Trophoblast cell (in vitro differentiated cells and primary cell): ENCODE measurements around the gene GUF1. TPM values are rescaled to one million over a fixed set of nuclear protein-coding genes. Genes with fewer than 3 reads are reported as not detected.
A peak's percentile ranks its signal among the peaks of the same experiment; 100 is the strongest.

ENCODE experiments used
- DNase-seq, 2 donors: peaks; one replicate each; pipeline ENCODE4 v3.0.0-alpha.2; 2016
- H2AFZ ChIP-seq: 2 replicates; pipeline ENCODE4 v1.6.1; 2013; ENCODE audit warnings: low read length, moderate library complexity, mild to moderate bottlenecking; ENCODE audit not compliant: insufficient read depth, poor library complexity
- H2AK5ac ChIP-seq: 2 replicates; pipeline ENCODE4 v1.6.1; 2013; ENCODE audit warnings: mild to moderate bottlenecking, low read length
- H2BK120ac ChIP-seq: 2 replicates; pipeline ENCODE4 v1.6.1; 2013; ENCODE audit warnings: low read length, mild to moderate bottlenecking, moderate library complexity; ENCODE audit not compliant: insufficient read depth, poor library complexity
- H2BK12ac ChIP-seq: 2 replicates; pipeline ENCODE4 v1.6.1; 2013; ENCODE audit warnings: mild to moderate bottlenecking, low read length, moderate library complexity
- H2BK5ac ChIP-seq: 2 replicates; pipeline ENCODE4 v1.6.1; 2013; ENCODE audit warnings: low read length, low read depth, moderate library complexity, mild to moderate bottlenecking; ENCODE audit not compliant: poor library complexity
- H3K14ac ChIP-seq: 2 replicates; pipeline ENCODE4 v1.6.1; 2013; ENCODE audit warnings: mild to moderate bottlenecking, low read length
- H3K18ac ChIP-seq: 2 replicates; pipeline ENCODE4 v1.6.1; 2013; ENCODE audit warnings: mild to moderate bottlenecking, low read length
- H3K23ac ChIP-seq: 2 replicates; pipeline ENCODE4 v1.6.1; 2013; ENCODE audit warnings: low read length
- H3K27ac ChIP-seq: 2 replicates; pipeline ENCODE4 v1.5.1; 2013; ENCODE audit warnings: low read depth, mild to moderate bottlenecking, inconsistent platforms, low read length, moderate library complexity
- H3K27me3 ChIP-seq: 2 replicates; pipeline ENCODE4 v1.6.1; 2013; ENCODE audit warnings: inconsistent platforms, mild to moderate bottlenecking, low read length, moderate library complexity; ENCODE audit not compliant: insufficient read depth
- H3K36me3 ChIP-seq, 2 experiments: 1 replicate in 1 of 2; 2 replicates in 1 of 2; pipeline ENCODE4 v1.6.1; 2013; ENCODE audit warnings: low read length in 2 of 2, mild to moderate bottlenecking in 2 of 2, moderate library complexity in 1 of 2; ENCODE audit not compliant: insufficient read depth in 2 of 2, control insufficient read depth in 1 of 2
- H3K4ac ChIP-seq: 2 replicates; pipeline ENCODE4 v1.6.1; 2013; ENCODE audit warnings: low read depth, mild to moderate bottlenecking, low read length, moderate library complexity
- H3K4me1 ChIP-seq, 2 experiments: 1 replicate in 1 of 2; 2 replicates in 1 of 2; pipeline ENCODE4 v1.6.1; 2013; ENCODE audit warnings: low read length in 2 of 2, mild to moderate bottlenecking in 2 of 2, moderate library complexity in 1 of 2; ENCODE audit not compliant: insufficient read depth in 2 of 2, control insufficient read depth in 1 of 2
- H3K4me2 ChIP-seq: 2 replicates; pipeline ENCODE4 v1.6.1; 2013; ENCODE audit warnings: inconsistent platforms, mild to moderate bottlenecking, low read length, moderate library complexity
- H3K4me3 ChIP-seq: 2 replicates; pipeline ENCODE4 v1.5.1; 2013; ENCODE audit warnings: mild to moderate bottlenecking, low read depth, low read length, inconsistent platforms
- H3K79me1 ChIP-seq: one replicate; pipeline ENCODE4 v1.6.1; 2013; ENCODE audit warnings: low read length
- H3K79me2 ChIP-seq: 2 replicates; pipeline ENCODE4 v1.6.1; 2013; ENCODE audit warnings: low read length, mild to moderate bottlenecking; ENCODE audit not compliant: control insufficient read depth, insufficient read depth, poor library complexity
- H3K9ac ChIP-seq: 2 replicates; pipeline ENCODE4 v1.6.1; 2013; ENCODE audit warnings: mild to moderate bottlenecking, low read length
- H3K9me3 ChIP-seq: 2 replicates; pipeline ENCODE4 v1.6.1; 2013; ENCODE audit warnings: low read depth, mild to moderate bottlenecking, control low read depth, inconsistent platforms, low read length; ENCODE audit not compliant: insufficient read depth
- H4K12ac ChIP-seq: 2 replicates; pipeline ENCODE4 v1.6.1; 2013; ENCODE audit warnings: low read depth, mild to moderate bottlenecking, low read length, moderate library complexity
- H4K8ac ChIP-seq: 2 replicates; pipeline ENCODE4 v1.6.1; 2013; ENCODE audit warnings: low read depth, mild to moderate bottlenecking, low read length, moderate library complexity
- H4K91ac ChIP-seq: one replicate; pipeline ENCODE4 v1.6.1; 2013; ENCODE audit warnings: low read depth, mild to moderate bottlenecking, low read length, moderate library complexity
- WGBS: extraction: QIAGEN DNeasy Blood & Tissue Kit; methylation state at CpG from one replicate; pipeline ENCODE4 v1.1.7; 2013; ENCODE audit warnings: missing lambda C conversion rate; ENCODE audit not compliant: insufficient read length, insufficient coverage; ENCODE audit errors: extremely low coverage; 5-methylcytosine and 5-hydroxymethylcytosine counted together
- polyA plus RNA-seq: library from polyadenylated mRNA; stranded (reverse); fragments of 200-250 nt; gene quantifications from 2 replicates; pipeline ENCODE4 v1.2.3, GENCODE V29; 2013

The GUF1 gene, protein sequence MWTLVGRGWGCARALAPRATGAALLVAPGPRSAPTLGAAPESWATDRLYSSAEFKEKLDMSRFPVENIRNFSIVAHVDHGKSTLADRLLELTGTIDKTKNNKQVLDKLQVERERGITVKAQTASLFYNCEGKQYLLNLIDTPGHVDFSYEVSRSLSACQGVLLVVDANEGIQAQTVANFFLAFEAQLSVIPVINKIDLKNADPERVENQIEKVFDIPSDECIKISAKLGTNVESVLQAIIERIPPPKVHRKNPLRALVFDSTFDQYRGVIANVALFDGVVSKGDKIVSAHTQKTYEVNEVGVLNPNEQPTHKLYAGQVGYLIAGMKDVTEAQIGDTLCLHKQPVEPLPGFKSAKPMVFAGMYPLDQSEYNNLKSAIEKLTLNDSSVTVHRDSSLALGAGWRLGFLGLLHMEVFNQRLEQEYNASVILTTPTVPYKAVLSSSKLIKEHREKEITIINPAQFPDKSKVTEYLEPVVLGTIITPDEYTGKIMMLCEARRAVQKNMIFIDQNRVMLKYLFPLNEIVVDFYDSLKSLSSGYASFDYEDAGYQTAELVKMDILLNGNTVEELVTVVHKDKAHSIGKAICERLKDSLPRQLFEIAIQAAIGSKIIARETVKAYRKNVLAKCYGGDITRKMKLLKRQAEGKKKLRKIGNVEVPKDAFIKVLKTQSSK
- 14.8 and 16.5 TPM in 2 replicates for polyA plus RNA-seq

DNA sequence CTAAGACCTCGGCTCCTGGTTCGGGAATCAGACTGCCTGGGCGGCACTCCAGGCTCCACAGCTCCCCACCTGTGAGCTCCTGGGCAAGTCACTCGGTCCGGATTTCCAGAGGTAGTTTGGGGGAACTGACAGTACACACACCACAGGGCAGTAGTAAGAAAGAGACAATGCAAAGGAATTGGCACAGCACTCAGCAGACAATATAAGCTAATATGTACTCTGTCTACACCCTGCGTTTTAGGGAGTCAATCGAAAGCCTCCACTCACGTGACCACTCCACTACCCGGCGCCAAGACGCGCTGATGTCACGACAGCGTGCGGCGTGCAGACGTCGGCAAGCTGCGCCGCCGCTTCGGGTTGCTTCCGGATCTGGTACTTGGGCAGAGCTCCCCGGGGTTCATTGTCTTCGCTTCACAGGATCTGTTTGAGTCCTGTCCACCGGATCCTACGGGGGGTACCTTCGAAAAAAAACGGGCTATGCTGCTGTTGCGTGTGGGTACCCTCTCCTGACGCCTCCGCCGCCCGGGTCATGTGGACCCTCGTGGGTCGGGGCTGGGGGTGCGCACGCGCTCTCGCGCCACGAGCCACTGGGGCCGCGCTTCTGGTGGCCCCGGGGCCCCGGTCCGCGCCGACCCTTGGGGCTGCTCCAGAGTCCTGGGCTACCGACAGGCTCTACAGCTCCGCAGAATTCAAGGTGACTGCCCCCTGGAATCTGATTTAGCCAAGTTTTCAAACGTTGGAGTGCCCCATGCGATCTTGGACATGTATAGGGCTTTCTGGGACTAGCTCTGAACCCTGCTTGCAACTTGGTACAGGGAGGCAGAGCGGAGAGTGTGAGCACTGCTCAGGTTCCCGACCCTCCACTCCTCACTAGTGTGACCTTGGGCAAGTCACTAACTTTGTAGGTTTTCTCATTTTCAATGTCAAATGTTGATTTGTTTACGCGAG lies at the start of gene GUF1:
Gene GUF1 (plus strand): TSS at position 327 of the 948 bp plus-strand sequence. CDS start 203 bp downstream, at position 530.
- H2AK5ac ChIP-seq: no peak within 1 kb of the TSS
- H3K9ac ChIP-seq: peak within 1 kb of the TSS; percentile 92
- peak within 1 kb of the TSS; percentile 88 for H4K12ac ChIP-seq
- H2BK12ac ChIP-seq: no peak within 1 kb of the TSS
- H3K79me2 ChIP-seq: peaks cover 7% of the 10 kb centered on the region
- DNase-seq: peak; percentile 84 to 87
- H4K91ac ChIP-seq: peak within 1 kb of the TSS; percentile 74
- peak within 1 kb of the TSS; percentile 93 for H4K8ac ChIP-seq
- no peaks in the 10 kb centered on the region for H3K27me3 ChIP-seq
- H3K36me3 ChIP-seq: peaks cover 0 to 2% of the 10 kb centered on the region in 2 experiments
- peaks cover 8% of the 10 kb centered on the region for H3K79me1 ChIP-seq
- H3K9me3 ChIP-seq: no peaks in the 10 kb centered on the region
- H3K27ac ChIP-seq: peak within 1 kb of the TSS; percentile 64
- H3K4ac ChIP-seq: peak within 1 kb of the TSS; percentile 69
- no peaks in the 10 kb centered on the region for H3K4me1 ChIP-seq
- peak within 1 kb of the TSS; percentile 88 for H3K4me3 ChIP-seq
- H2BK120ac ChIP-seq: peak within 1 kb of the TSS; percentile 74
- H3K14ac ChIP-seq: peak within 1 kb of the TSS; percentile 75
- no CpG with 5 or more reads among the region's 57 CpGs for WGBS
- no peak within 1 kb of the TSS for H3K18ac ChIP-seq
- H3K23ac ChIP-seq: no peak within 1 kb of the TSS
- peak within 1 kb of the TSS; percentile 41 for H2BK5ac ChIP-seq
- H3K4me2 ChIP-seq: peak within 1 kb of the TSS; percentile 74
- H2AFZ ChIP-seq: peak within 1 kb of the TSS; percentile 74

DNA sequence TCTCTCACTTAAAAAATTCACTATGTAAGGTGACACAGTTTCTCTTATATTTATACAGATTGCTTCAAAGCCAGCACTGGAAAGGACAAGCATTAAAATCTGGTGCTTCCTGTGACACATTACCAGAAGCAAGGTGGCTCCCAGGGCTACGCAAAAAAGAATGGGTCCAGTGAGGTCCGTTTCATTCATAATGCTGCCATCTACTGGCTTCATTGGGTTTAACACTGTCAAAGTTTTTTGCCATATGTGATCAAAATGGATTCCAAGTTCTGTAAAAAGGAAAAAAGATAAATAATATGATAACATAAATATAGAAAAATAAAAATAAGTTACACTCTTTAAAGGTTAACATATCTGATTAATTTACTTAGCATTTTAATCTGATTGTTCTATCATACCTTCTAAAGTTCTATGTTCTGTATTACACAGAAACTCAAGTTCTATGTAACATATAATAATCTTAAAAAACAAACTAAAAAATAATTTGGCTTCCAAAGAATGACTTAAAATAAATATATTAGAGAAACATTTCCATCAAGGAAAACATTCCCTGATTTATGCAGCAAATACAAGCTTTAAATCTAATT lies 48.8 kb upstream of the GUF1 start:
- Histone ChIP-seq H3K27me3 (no peaks in the 10 kb centered on the region), H3K9ac (no peak overlapping the region), H3K27ac (no peak overlapping the region), H2AFZ (no peak overlapping the region), H4K12ac (no peak overlapping the region), H3K14ac (no peak overlapping the region), H2BK5ac (no peak overlapping the region), H3K4me3 (no peak overlapping the region), H3K79me1 (no peaks in the 10 kb centered on the region), H3K79me2 (no peaks in the 10 kb centered on the region), H3K9me3 (no peaks in the 10 kb centered on the region), H2BK12ac (no peak overlapping the region), H3K23ac (no peak overlapping the region), H3K4me1 (no peaks in the 10 kb centered on the region), H3K18ac (no peak overlapping the region), H2BK120ac (no peak overlapping the region), H3K4ac (no peak overlapping the region), H4K91ac (no peak overlapping the region), H4K8ac (no peak overlapping the region), H3K36me3 (no peaks in the 10 kb centered on the region), H3K4me2 (no peak overlapping the region), H2AK5ac (no peak overlapping the region)
- DNase-seq: peak; percentile 25 to 76
- WGBS: no CpG with 5 or more reads among the region's 2 CpGs

DNA sequence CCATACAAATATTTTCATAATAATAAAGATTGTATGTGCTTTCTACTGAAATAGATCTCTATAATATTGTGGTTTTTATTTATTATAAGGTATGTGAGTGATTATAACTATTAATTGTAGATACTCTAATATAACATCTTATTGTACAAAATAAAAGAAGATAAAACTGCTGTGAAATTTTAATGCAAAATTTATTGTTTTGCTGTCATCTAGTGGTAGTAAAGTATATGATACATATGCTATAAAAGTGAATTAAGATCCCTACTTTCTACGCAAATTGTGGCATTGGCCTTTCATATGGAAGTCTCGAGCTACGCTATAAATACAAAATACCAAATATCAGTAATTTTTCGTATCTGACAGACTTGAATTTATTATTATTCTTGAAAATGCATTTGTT lies 46.1 kb upstream of the GUF1 start:
- Histone ChIP-seq H3K23ac (no peak overlapping the region), H3K36me3 (no peaks in the 10 kb centered on the region), H3K4me2 (no peak overlapping the region), H3K9ac (no peak overlapping the region), H3K18ac (no peak overlapping the region), H4K8ac (no peak overlapping the region), H2AFZ (no peak overlapping the region), H4K12ac (no peak overlapping the region), H3K4me1 (no peaks in the 10 kb centered on the region), H3K79me2 (no peaks in the 10 kb centered on the region), H2BK12ac (no peak overlapping the region), H3K79me1 (no peaks in the 10 kb centered on the region), H3K9me3 (no peaks in the 10 kb centered on the region), H2BK5ac (no peak overlapping the region), H3K27me3 (no peaks in the 10 kb centered on the region), H2AK5ac (no peak overlapping the region), H3K14ac (no peak overlapping the region), H3K27ac (no peak overlapping the region), H2BK120ac (no peak overlapping the region), H4K91ac (no peak overlapping the region), H3K4me3 (no peak overlapping the region), H3K4ac (no peak overlapping the region)
- no CpG with 5 or more reads among the region's 4 CpGs for WGBS
- no peak for DNase-seq

DNA sequence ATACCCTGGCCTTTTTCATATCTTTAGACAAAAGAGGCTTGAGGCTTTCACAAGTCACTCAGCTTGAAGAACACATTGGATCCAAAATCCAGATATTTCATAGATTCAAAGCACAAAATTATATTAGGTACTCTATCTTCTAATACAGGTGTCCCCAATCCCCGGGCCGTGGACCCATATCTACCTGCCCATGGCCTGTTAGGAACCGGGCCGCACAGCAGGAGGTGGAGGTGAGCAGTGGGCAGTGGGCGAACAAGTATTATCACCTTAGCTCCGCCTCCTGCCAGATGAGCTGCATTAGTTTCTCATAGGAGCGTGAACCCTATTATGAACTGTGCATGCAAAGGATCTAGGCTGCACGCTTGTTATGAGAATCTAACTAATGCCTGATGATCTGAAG lies 45.5 kb upstream of the GUF1 start:
- H3K4ac ChIP-seq: no peak overlapping the region
- no peak overlapping the region for H3K23ac ChIP-seq
- no peaks in the 10 kb centered on the region for H3K9me3 ChIP-seq
- no peaks in the 10 kb centered on the region for H3K79me2 ChIP-seq
- H4K91ac ChIP-seq: no peak overlapping the region
- H3K18ac ChIP-seq: no peak overlapping the region
- H2AK5ac ChIP-seq: no peak overlapping the region
- no peak overlapping the region for H2BK120ac ChIP-seq
- H4K8ac ChIP-seq: no peak overlapping the region
- H3K27me3 ChIP-seq: no peaks in the 10 kb centered on the region
- H2BK5ac ChIP-seq: no peak overlapping the region
- no peak overlapping the region for H4K12ac ChIP-seq
- no CpG with 5 or more reads among the region's 8 CpGs for WGBS
- H3K36me3 ChIP-seq: no peaks in the 10 kb centered on the region
- H2AFZ ChIP-seq: no peak overlapping the region
- no peak overlapping the region for H2BK12ac ChIP-seq
- no peak for DNase-seq
- H3K27ac ChIP-seq: no peak overlapping the region
- no peak overlapping the region for H3K4me2 ChIP-seq
- H3K4me1 ChIP-seq: no peaks in the 10 kb centered on the region
- no peak overlapping the region for H3K4me3 ChIP-seq
- H3K9ac ChIP-seq: no peak overlapping the region
- no peak overlapping the region for H3K14ac ChIP-seq
- no peaks in the 10 kb centered on the region for H3K79me1 ChIP-seq
